ENCODE results near the gene TTC7B.

DNA sequence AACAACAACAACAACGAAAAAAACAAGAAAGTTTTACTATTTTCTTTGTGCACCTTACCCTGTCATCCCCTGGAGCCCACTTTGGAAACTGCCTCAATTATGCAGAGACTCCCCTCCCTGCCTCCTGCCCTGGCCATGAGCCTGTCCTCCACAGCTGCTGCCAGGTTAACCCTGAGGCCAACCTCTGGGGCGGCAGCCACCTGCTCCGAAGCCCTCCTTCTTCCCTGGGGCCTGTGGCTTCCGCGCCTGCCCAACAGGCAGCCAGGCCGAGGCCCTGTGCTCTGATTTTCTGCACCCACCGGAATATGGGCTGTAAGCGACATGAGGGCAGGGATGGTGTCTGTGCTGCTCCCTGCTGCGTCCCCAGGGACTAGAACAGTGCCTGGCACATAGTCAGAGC lies 236.4 kb downstream of the TTC7B start:
- TF ChIP-seq, protein P1, sequence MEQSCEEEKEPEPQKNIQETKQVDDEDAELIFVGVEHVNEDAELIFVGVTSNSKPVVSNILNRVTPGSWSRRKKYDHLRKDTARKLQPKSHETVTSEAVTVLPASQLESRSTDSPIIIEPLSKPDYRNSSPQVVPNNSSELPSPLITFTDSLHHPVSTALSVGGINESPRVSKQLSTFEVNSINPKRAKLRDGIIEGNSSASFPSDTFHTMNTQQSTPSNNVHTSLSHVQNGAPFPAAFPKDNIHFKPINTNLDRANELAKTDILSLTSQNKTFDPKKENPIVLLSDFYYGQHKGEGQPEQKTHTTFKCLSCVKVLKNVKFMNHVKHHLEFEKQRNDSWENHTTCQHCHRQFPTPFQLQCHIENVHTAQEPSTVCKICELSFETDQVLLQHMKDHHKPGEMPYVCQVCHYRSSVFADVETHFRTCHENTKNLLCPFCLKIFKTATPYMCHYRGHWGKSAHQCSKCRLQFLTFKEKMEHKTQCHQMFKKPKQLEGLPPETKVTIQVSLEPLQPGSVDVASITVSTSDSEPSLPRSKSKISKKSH (CRISPR knock-in tag; IDR thresholded peaks at IDR 0.05): no peak
- TF ChIP-seq NFYB (IDR thresholded peaks at IDR 0.05; ENCODE audit: extremely low read depth, insufficient read length) (no peak), ZNF586 (CRISPR knock-in tag; conservative IDR thresholded peaks at IDR 0.05) (no peak), KLF6 (CRISPR knock-in tag; IDR thresholded peaks at IDR 0.05; ENCODE audit: borderline replicate concordance) (no peak), HDGF (IDR thresholded peaks at IDR 0.05) (no peak), ZNF511 (CRISPR knock-in tag; IDR thresholded peaks at IDR 0.05) (no peak), TCF7 (IDR thresholded peaks at IDR 0.05; ENCODE audit: borderline replicate concordance) (no peak), EGR1 (conservative IDR thresholded peaks at IDR 0.05) (no peak)
- TF ChIP-seq, protein P2, sequence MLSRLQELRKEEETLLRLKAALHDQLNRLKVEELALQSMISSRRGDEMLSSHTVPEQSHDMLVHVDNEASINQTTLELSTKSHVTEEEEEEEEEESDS (CRISPR knock-in tag; IDR thresholded peaks at IDR 0.05): no peak
- TF ChIP-seq, protein P3, sequence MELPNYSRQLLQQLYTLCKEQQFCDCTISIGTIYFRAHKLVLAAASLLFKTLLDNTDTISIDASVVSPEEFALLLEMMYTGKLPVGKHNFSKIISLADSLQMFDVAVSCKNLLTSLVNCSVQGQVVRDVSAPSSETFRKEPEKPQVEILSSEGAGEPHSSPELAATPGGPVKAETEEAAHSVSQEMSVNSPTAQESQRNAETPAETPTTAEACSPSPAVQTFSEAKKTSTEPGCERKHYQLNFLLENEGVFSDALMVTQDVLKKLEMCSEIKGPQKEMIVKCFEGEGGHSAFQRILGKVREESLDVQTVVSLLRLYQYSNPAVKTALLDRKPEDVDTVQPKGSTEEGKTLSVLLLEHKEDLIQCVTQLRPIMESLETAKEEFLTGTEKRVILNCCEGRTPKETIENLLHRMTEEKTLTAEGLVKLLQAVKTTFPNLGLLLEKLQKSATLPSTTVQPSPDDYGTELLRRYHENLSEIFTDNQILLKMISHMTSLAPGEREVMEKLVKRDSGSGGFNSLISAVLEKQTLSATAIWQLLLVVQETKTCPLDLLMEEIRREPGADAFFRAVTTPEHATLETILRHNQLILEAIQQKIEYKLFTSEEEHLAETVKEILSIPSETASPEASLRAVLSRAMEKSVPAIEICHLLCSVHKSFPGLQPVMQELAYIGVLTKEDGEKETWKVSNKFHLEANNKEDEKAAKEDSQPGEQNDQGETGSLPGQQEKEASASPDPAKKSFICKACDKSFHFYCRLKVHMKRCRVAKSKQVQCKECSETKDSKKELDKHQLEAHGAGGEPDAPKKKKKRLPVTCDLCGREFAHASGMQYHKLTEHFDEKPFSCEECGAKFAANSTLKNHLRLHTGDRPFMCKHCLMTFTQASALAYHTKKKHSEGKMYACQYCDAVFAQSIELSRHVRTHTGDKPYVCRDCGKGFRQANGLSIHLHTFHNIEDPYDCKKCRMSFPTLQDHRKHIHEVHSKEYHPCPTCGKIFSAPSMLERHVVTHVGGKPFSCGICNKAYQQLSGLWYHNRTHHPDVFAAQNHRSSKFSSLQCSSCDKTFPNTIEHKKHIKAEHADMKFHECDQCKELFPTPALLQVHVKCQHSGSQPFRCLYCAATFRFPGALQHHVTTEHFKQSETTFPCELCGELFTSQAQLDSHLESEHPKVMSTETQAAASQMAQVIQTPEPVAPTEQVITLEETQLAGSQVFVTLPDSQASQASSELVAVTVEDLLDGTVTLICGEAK (IDR thresholded peaks at IDR 0.05): no peak
- TF ChIP-seq, protein P3 (CRISPR knock-in tag; IDR thresholded peaks at IDR 0.05): no peak

All from K562 (cell line).